ENCODE data around the gene DUSP1.

The DUSP1 gene

GRCh38 chr5:172775326-172776234, 4.6 kb upstream of the DUSP1 start:
- H3K9ac ChIP-seq (ENCODE audit: low read depth, low read length, poor library complexity, severe bottlenecking), result no peak overlapping the region
- no peak overlapping the region for H3K4me3 ChIP-seq (ENCODE audit: low read length, poor library complexity, severe bottlenecking)
- no peaks in the 10 kb centered on the region for H3K9me2 ChIP-seq (replicated peaks; ENCODE audit: low read depth, low read length)
- H3K4me2 ChIP-seq (ENCODE audit: low read depth, low read length, poor library complexity, severe bottlenecking), result no peak overlapping the region
- H3F3A ChIP-seq (ENCODE audit: low read depth), result peaks cover 4% of the 10 kb centered on the region; the same call in 1 of the 2 replicates
- H3K79me2 ChIP-seq (ENCODE audit: insufficient read depth, low read length), result peaks cover 4% of the 10 kb centered on the region; the same call in 1 of the 2 replicates
- H3K36me3 ChIP-seq (ENCODE audit: insufficient read depth, low read length), result no peaks in the 10 kb centered on the region
- no peak overlapping the region for H2AFZ ChIP-seq (ENCODE audit: low read length)
- no peaks in the 10 kb centered on the region for H4K20me1 ChIP-seq (ENCODE audit: insufficient read depth, low read length, poor library complexity, severe bottlenecking)
- no peaks in the 10 kb centered on the region for H3K9me3 ChIP-seq (ENCODE audit: insufficient read depth, low read depth, low read length)
- no peak for TF ChIP-seq EZH2phosphoT487 (IDR thresholded peaks at IDR 0.05; ENCODE audit: borderline replicate concordance)
- TF ChIP-seq CTCF (conservative IDR thresholded peaks at IDR 0.05; ENCODE audit: low read length), result no peak
- H3K27me3 ChIP-seq (ENCODE audit: insufficient read depth, low read length, poor library complexity, severe bottlenecking), result no peaks in the 10 kb centered on the region
- H3K4me1 ChIP-seq (ENCODE audit: insufficient read depth, low read length, poor library complexity, severe bottlenecking), result peaks cover 21% of the 10 kb centered on the region

- H4K20me1 ChIP-seq (ENCODE audit: insufficient read depth, low read length, poor library complexity, severe bottlenecking), result peaks cover 7% of the 10 kb centered on the region
- H3K27me3 ChIP-seq (ENCODE audit: insufficient read depth, low read length, poor library complexity, severe bottlenecking), result no peaks in the 10 kb centered on the region
- H3K9ac ChIP-seq (ENCODE audit: low read depth, low read length, poor library complexity, severe bottlenecking), result no peak overlapping the region
- no peak overlapping the region for H3K4me2 ChIP-seq (ENCODE audit: low read depth, low read length, poor library complexity, severe bottlenecking)
- no peak for TF ChIP-seq EZH2phosphoT487 (IDR thresholded peaks at IDR 0.05; ENCODE audit: borderline replicate concordance)
- no peak for TF ChIP-seq CTCF (conservative IDR thresholded peaks at IDR 0.05; ENCODE audit: low read length)
- peaks cover 22% of the 10 kb centered on the region for H3K4me1 ChIP-seq (ENCODE audit: insufficient read depth, low read length, poor library complexity, severe bottlenecking)
- H3K9me3 ChIP-seq (ENCODE audit: insufficient read depth, low read depth, low read length), result no peaks in the 10 kb centered on the region
- H2AFZ ChIP-seq (ENCODE audit: low read length), result no peak overlapping the region
- no peak overlapping the region for H3K4me3 ChIP-seq (ENCODE audit: low read length, poor library complexity, severe bottlenecking)
- no peaks in the 10 kb centered on the region for H3K9me2 ChIP-seq (replicated peaks; ENCODE audit: low read depth, low read length)
- peaks cover 4% of the 10 kb centered on the region; the same call in 1 of the 2 replicates for H3F3A ChIP-seq (ENCODE audit: low read depth)
- no peaks in the 10 kb centered on the region for H3K36me3 ChIP-seq (ENCODE audit: insufficient read depth, low read length)
- H3K79me2 ChIP-seq (ENCODE audit: insufficient read depth, low read length), result peaks cover 13% of the 10 kb centered on the region
These were observed 3.7 kb upstream of the DUSP1 start for GRCh38 chr5:172774561-172775315.

GRCh38 chr5:172773481-172774469, 2.8 kb upstream of the DUSP1 start:
- H4K20me1 ChIP-seq (ENCODE audit: insufficient read depth, low read length, poor library complexity, severe bottlenecking), result peaks cover 16% of the 10 kb centered on the region
- H3K4me1 ChIP-seq (ENCODE audit: insufficient read depth, low read length, poor library complexity, severe bottlenecking), result peaks cover 27% of the 10 kb centered on the region
- no peak overlapping the region for H3K9ac ChIP-seq (ENCODE audit: low read depth, low read length, poor library complexity, severe bottlenecking)
- no peak overlapping the region for H3K4me3 ChIP-seq (ENCODE audit: low read length, poor library complexity, severe bottlenecking)
- H3K4me2 ChIP-seq (ENCODE audit: low read depth, low read length, poor library complexity, severe bottlenecking), result no peak overlapping the region
- no peak overlapping the region for H2AFZ ChIP-seq (ENCODE audit: low read length)
- TF ChIP-seq EZH2phosphoT487 (IDR thresholded peaks at IDR 0.05; ENCODE audit: borderline replicate concordance) (no peak), CTCF (conservative IDR thresholded peaks at IDR 0.05; ENCODE audit: low read length) (no peak)
- H3K27me3 ChIP-seq (ENCODE audit: insufficient read depth, low read length, poor library complexity, severe bottlenecking), result no peaks in the 10 kb centered on the region
- H3K79me2 ChIP-seq (ENCODE audit: insufficient read depth, low read length), result peaks cover 22% of the 10 kb centered on the region
- no peaks in the 10 kb centered on the region for H3K9me3 ChIP-seq (ENCODE audit: insufficient read depth, low read depth, low read length)
- H3K36me3 ChIP-seq (ENCODE audit: insufficient read depth, low read length), result no peaks in the 10 kb centered on the region
- H3F3A ChIP-seq (ENCODE audit: low read depth), result peaks cover 4% of the 10 kb centered on the region; the same call in 1 of the 2 replicates
- no peaks in the 10 kb centered on the region for H3K9me2 ChIP-seq (replicated peaks; ENCODE audit: low read depth, low read length)
